NT2/D1 (cell line): ENCODE measurements around the gene TNFRSF21.

Experiments
- YY1 ChIP-seq: IDR thresholded peaks from 2 replicates; pipeline ENCODE4 v1.6.1; 2011; ENCODE audit not compliant: insufficient read length, insufficient read depth
- ZNF274 ChIP-seq: IDR thresholded peaks from 2 replicates; pipeline ENCODE4 v1.6.1; 2011; ENCODE audit warnings: mild to moderate bottlenecking, low read depth, low read length

DNA sequence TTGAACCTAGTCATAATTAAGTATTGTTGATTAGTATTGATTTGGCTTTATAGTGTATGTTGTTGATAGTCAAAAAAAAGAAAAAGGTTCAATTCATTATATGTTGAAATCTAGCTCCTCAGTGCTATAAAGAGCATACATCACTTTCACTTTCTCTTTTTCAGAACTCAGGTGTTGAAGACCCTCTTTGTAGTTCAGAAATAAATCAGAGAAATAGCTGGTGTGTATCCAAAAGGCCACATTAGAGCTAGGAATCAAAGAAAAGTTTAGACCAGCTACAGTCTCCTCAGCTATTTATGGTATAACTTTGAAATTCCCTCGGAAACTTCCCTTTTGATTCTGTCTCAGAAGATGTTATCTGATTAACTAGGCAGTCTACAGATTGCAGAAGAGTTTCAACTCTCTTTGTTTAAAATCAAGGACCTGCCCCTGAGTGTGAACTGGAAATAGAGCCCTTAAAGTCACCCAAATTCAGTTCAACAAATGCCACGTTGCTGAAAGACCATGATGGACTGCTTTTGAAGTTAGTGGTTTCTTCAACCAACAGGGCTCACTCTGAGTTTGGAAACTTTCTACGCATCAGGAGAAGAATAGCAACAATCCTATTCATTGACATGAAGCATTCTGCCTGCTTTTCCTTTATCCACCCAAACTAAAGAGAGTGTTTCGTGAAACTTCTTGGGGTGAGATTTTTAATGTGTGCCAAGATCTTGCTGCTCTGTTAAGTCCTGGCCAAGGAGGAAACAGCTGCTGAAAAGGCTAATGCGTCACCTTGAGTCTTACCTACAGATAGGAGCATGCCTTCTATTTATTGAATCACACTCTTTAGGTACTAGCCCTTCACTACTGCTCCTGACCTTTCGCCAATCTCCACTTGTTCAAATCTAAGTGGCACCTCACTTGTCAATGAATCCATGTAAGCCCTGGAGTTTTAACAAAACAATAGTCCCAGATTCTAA is 111.7 kb downstream of the TNFRSF21 start:
- TF ChIP-seq YY1 (no peak), ZNF274 (no peak)
